ENCODE results near the gene SLC2A6.

GRCh38 chr9:133474853-133475252 is 4.0 kb downstream of the SLC2A6 start:
- no peak for TF ChIP-seq CTCF (IDR thresholded peaks at IDR 0.05)
- TF ChIP-seq POLR2A (IDR thresholded peaks at IDR 0.05): no peak

Measured in heart left ventricle (tissue), 13 donors.